Immature natural killer cell (primary cell): Measurements from ENCODE around the gene CCDC97. TPM values are rescaled to one million over a fixed set of nuclear protein-coding genes. Genes with fewer than 3 reads are reported as not detected.

Experiments
- DNase-seq, 3 donors: peaks; one replicate each; pipeline ENCODE4 v3.0.0; 2022; ENCODE audit warnings: mixed read lengths in 1 of 3
- H3K27ac Mint-ChIP-seq, 6 donors: one replicate each; pipeline ENCODE4 v1.8.0; 2020; ENCODE audit warnings: mixed read lengths in 6 of 6, mild to moderate bottlenecking in 5 of 6, inconsistent platforms in 4 of 6, moderate library complexity in 3 of 6
- H3K27me3 Mint-ChIP-seq, 3 donors: one replicate each; pipeline ENCODE4 v1.8.0; 2020 to 2021; ENCODE audit warnings: low read depth in 3 of 3, mild to moderate bottlenecking in 3 of 3, mixed read lengths in 3 of 3, moderate library complexity in 3 of 3, inconsistent platforms in 1 of 3
- H3K36me3 Mint-ChIP-seq, 3 donors: one replicate each; pipeline ENCODE4 v1.8.0; 2020; ENCODE audit warnings: mixed read lengths in 3 of 3, inconsistent platforms in 2 of 3, mild to moderate bottlenecking in 2 of 3
- H3K4me1 Mint-ChIP-seq, 2 donors: one replicate each; pipeline ENCODE4 v1.8.0; 2020; ENCODE audit warnings: inconsistent platforms in 2 of 2, mild to moderate bottlenecking in 2 of 2, mixed read lengths in 2 of 2, moderate library complexity in 1 of 2
- H3K4me3 Mint-ChIP-seq, 5 donors: one replicate each; pipeline ENCODE4 v1.8.0; 2020; ENCODE audit warnings: mild to moderate bottlenecking in 5 of 5, mixed read lengths in 5 of 5, inconsistent platforms in 3 of 5, moderate library complexity in 3 of 5
- H3K9me3 Mint-ChIP-seq, 6 donors: one replicate each; pipeline ENCODE4 v1.8.0; 2020; ENCODE audit warnings: mild to moderate bottlenecking in 6 of 6, mixed read lengths in 6 of 6, inconsistent platforms in 4 of 6, moderate library complexity in 3 of 6
- polyA plus RNA-seq, 3 donors: library from polyadenylated mRNA; unstranded; fragments of 300-500 nt; fragmentation: Illumina TruSeq; gene quantifications; one replicate each; pipeline ENCODE4 v1.2.3, GENCODE V29; 2021

Gene CCDC97
- polyA plus RNA-seq, result 10 to 100 TPM; 14.2 to 38.2 (median 16.9) TPM

- Mint-ChIP-seq H3K27me3 (peaks cover 44 to 52% (median 48%) of the 10 kb centered on the region in 3 donors), H3K4me3 (peak within 1 kb of the TSS; percentile 91 to 98 (median 96))
Measured at GRCh38 chr19:41310033-41310831, at the start of gene CCDC97. CCDC97 (plus strand) TSS chr19:41310172; CDS start chr19:41310311, 139 bp downstream.

DNA sequence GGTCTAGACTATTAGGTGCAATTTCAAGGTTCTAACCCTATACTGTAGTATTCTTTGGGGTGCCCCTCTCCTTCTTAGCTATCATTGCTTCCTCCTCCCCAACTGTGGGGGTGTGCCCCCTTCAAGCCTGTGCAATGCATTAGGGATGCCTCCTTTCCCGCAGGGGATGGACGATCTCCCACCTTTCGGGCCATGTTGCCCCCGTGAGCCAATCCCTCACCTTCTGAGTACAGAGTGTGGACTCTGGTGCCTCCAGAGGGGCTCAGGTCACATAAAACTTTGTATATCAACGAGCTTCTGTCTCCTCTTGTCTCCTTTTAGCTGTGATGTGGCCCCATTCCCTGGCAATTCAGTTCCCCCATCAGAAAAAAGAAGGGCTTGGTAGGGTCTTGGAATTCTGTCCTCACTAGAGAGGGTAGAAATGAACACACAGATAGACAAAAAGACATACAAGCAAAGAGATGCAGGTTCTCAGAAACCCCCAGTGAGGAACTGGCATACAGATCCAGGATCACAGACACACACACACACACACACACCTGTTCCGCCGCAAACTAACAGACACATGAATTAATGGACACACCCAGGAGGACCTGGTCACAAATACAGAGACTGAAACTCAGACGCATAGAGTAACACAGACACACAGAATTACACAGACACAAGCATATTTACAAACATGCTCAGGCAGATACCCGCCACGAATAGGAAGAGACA, 48.3 kb upstream of the CCDC97 start:
- no peaks in the 10 kb centered on the region for H3K9me3 Mint-ChIP-seq
- peaks cover 34 to 38% of the 10 kb centered on the region in 2 donors for H3K4me1 Mint-ChIP-seq
- no peaks in the 10 kb centered on the region for H3K36me3 Mint-ChIP-seq
- peak overlapping the region; percentile 91 to 98 (median 97) for H3K4me3 Mint-ChIP-seq
- peak overlapping the region; percentile 99 to 100 (median 100) for H3K27ac Mint-ChIP-seq
- DNase-seq, result no peak
- H3K27me3 Mint-ChIP-seq, result peaks cover 28 to 42% (median 34%) of the 10 kb centered on the region in 3 donors

More at GRCh38 chr19:41310033-41310831, at the start of gene CCDC97:
- Mint-ChIP-seq H3K9me3 (peaks cover 0 to 1% (median 0%) of the 10 kb centered on the region in 6 donors), H3K27ac (peak within 1 kb of the TSS; percentile 96 to 100 (median 100)), H3K36me3 (peaks cover 15 to 20% (median 18%) of the 10 kb centered on the region in 3 donors), H3K4me1 (peaks cover 78 to 84% of the 10 kb centered on the region in 2 donors)
- peak; percentile 91 to 93 (median 92) for DNase-seq

GRCh38 chr19:41263042-41263849, 46.7 kb upstream of the CCDC97 start:
- H3K27me3 Mint-ChIP-seq, result peaks cover 29 to 43% (median 34%) of the 10 kb centered on the region in 3 donors
- H3K4me3 Mint-ChIP-seq, result peak overlapping the region; percentile 91 to 98 (median 97)
- H3K36me3 Mint-ChIP-seq, result peaks cover 0 to 4% (median 3%) of the 10 kb centered on the region in 3 donors
- no peaks in the 10 kb centered on the region for H3K9me3 Mint-ChIP-seq
- DNase-seq, result peak; percentile 96 to 97 (median 97)
- peaks cover 49 to 54% of the 10 kb centered on the region in 2 donors for H3K4me1 Mint-ChIP-seq
- H3K27ac Mint-ChIP-seq, result peak overlapping the region; percentile 99 to 100 (median 100)

GRCh38 chr19:41263850-41264580, 46.0 kb upstream of the CCDC97 start, which contains the start of gene HNRNPUL1:
HNRNPUL1 (plus strand) TSS chr19:41264372; CDS start chr19:41264504, 132 bp downstream.
- peaks cover 49 to 56% of the 10 kb centered on the region in 2 donors for H3K4me1 Mint-ChIP-seq
- H3K9me3 Mint-ChIP-seq, result no peaks in the 10 kb centered on the region
- H3K27me3 Mint-ChIP-seq, result peaks cover 29 to 43% (median 34%) of the 10 kb centered on the region in 3 donors
- H3K4me3 Mint-ChIP-seq, result peak within 1 kb of the TSS; percentile 91 to 98 (median 97)
- H3K27ac Mint-ChIP-seq, result peak within 1 kb of the TSS; percentile 99 to 100 (median 100)
- peak; percentile 100 for DNase-seq
- H3K36me3 Mint-ChIP-seq, result peaks cover 0 to 4% (median 3%) of the 10 kb centered on the region in 3 donors

GRCh38 chr19:41264581-41265394, 45.2 kb upstream of the CCDC97 start:
- peaks cover 0 to 4% (median 3%) of the 10 kb centered on the region in 3 donors for H3K36me3 Mint-ChIP-seq
- H3K27me3 Mint-ChIP-seq, result peaks cover 29 to 43% (median 34%) of the 10 kb centered on the region in 3 donors
- peaks cover 49 to 56% of the 10 kb centered on the region in 2 donors for H3K4me1 Mint-ChIP-seq
- no peaks in the 10 kb centered on the region for H3K9me3 Mint-ChIP-seq
- H3K27ac Mint-ChIP-seq, result peak overlapping the region; percentile 99 to 100 (median 100)
- peak overlapping the region; percentile 91 to 98 (median 97) for H3K4me3 Mint-ChIP-seq
- peak; percentile 34 to 53 (median 49) for DNase-seq

DNA sequence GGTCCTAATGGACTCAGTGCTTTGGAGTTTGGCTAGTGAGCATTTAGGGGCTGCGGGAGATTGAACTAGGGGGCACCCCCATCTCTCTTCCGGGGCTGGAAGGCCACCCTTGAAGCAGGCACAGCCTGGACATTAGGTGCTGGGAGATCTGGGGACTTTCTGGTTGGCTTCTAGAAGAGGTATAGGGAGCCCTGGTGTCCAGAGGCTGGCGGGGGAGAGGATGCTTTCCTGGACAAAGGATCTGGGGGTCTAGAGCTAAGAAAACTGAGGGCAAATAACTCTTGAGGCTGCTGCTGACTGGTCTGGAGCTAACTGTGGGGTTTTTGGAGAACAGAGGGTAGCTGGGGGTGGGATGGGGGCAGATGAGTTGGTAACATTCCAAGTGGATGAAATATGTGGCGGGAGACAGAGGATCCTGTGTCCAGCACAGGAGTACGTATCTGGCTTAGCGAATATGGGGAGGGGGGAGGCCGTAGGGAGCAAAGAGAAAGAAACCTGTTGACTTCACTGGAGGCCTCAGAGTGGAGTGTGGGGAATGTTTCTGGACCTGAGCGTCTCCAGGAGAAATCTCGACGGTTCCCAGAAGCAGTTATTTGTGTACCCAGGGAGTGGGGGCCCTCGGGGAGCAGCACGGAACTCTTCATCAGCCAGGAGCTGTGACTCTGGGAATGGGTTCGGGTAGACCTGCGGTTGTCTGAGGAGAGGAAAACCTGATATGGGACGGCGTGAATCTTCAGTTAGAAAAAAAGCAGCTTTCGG, 44.4 kb upstream of the CCDC97 start:
- Mint-ChIP-seq H3K27ac (peak overlapping the region; percentile 89 to 100 (median 98)), H3K27me3 (peaks cover 29 to 43% (median 34%) of the 10 kb centered on the region in 3 donors), H3K4me1 (peaks cover 49 to 56% of the 10 kb centered on the region in 2 donors), H3K4me3 (peak overlapping the region; percentile 91 to 98 (median 95)), H3K36me3 (peaks cover 0 to 4% (median 3%) of the 10 kb centered on the region in 3 donors), H3K9me3 (no peaks in the 10 kb centered on the region)
- DNase-seq, result peak in 2 of 3 donors; percentile 18 to 23

- H3K27me3 Mint-ChIP-seq, result peaks cover 10 to 18% (median 14%) of the 10 kb centered on the region in 3 donors
- DNase-seq, result no peak
- H3K4me3 Mint-ChIP-seq, result no peak overlapping the region
- H3K4me1 Mint-ChIP-seq, result peaks cover 32 to 36% of the 10 kb centered on the region in 2 donors
- H3K27ac Mint-ChIP-seq, result no peak overlapping the region
- peaks cover 17 to 37% (median 19%) of the 10 kb centered on the region in 3 donors for H3K36me3 Mint-ChIP-seq
- H3K9me3 Mint-ChIP-seq, result no peaks in the 10 kb centered on the region
Measured at GRCh38 chr19:41269055-41269454, 40.9 kb upstream of the CCDC97 start.

GRCh38 chr19:41269571-41269970, 40.4 kb upstream of the CCDC97 start:
- no peak for DNase-seq
- H3K27me3 Mint-ChIP-seq, result peaks cover 6 to 17% (median 12%) of the 10 kb centered on the region in 3 donors
- H3K9me3 Mint-ChIP-seq, result no peaks in the 10 kb centered on the region
- H3K36me3 Mint-ChIP-seq, result peaks cover 19 to 42% (median 20%) of the 10 kb centered on the region in 3 donors
- no peak overlapping the region for H3K27ac Mint-ChIP-seq
- H3K4me3 Mint-ChIP-seq, result no peak overlapping the region
- H3K4me1 Mint-ChIP-seq, result peaks cover 32 to 36% of the 10 kb centered on the region in 2 donors

- no peak for DNase-seq
- Mint-ChIP-seq H3K36me3 (peaks cover 25 to 59% (median 25%) of the 10 kb centered on the region in 3 donors), H3K9me3 (no peaks in the 10 kb centered on the region), H3K4me1 (peaks cover 2 to 4% of the 10 kb centered on the region in 2 donors), H3K4me3 (no peak overlapping the region), H3K27ac (peak overlapping the region in 4 of 6 donors; percentile 24 to 47 (median 42)), H3K27me3 (peaks cover 3 to 5% (median 4%) of the 10 kb centered on the region in 3 donors)
Measured at GRCh38 chr19:41273076-41273475, 36.9 kb upstream of the CCDC97 start.

DNA sequence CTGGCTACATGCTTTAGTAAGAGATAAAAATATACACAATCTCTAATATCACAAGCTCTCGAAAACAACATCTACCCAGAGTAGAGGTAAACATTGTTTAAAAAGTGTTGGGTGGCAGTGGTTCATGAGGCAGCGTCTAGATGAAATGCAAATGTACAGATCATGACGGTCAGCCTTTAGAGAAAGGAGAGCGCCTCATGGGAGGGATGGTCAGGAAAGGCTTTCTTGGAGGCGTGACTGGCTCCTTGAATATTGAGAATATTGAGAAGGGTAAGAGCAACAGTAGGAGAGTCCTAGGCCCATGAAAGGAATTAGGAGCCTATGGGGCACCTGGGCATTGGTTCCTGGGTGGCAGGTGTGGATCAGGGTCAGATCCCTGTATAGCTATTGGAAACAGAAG, 35.2 kb upstream of the CCDC97 start:
- H3K4me3 Mint-ChIP-seq, result no peak overlapping the region
- DNase-seq, result no peak
- no peaks in the 10 kb centered on the region for H3K9me3 Mint-ChIP-seq
- peaks cover 0 to 2% of the 10 kb centered on the region in 2 donors for H3K4me1 Mint-ChIP-seq
- H3K27ac Mint-ChIP-seq, result peak overlapping the region in 2 of 6 donors; percentile 8 to 44
- H3K36me3 Mint-ChIP-seq, result peaks cover 29 to 71% (median 36%) of the 10 kb centered on the region in 3 donors
- peaks cover 3 to 5% (median 4%) of the 10 kb centered on the region in 3 donors for H3K27me3 Mint-ChIP-seq

- DNase-seq, result no peak
- Mint-ChIP-seq H3K9me3 (no peaks in the 10 kb centered on the region), H3K36me3 (peaks cover 31 to 79% (median 50%) of the 10 kb centered on the region in 3 donors), H3K4me3 (no peak overlapping the region), H3K27ac (peak overlapping the region in 4 of 6 donors; percentile 5 to 79 (median 67)), H3K27me3 (peaks cover 3 to 5% (median 4%) of the 10 kb centered on the region in 3 donors), H3K4me1 (peaks cover 0 to 2% of the 10 kb centered on the region in 2 donors)
Measured at GRCh38 chr19:41276231-41276630, 33.7 kb upstream of the CCDC97 start.
